H1 (cell line): ENCODE data around the gene POU4F1. TPM values are rescaled to one million over a fixed set of nuclear protein-coding genes. Genes with fewer than 3 reads are reported as not detected.

Source experiments
- ASH2L ChIP-seq: fragments of 200-600, 300-600 bp; sonication (generic); IDR thresholded peaks from one replicate; pipeline ENCODE4 v1.7.1; 2017; ENCODE audit warnings: low read length
- ATF3 ChIP-seq: IDR thresholded peaks from 2 replicates; pipeline ENCODE4 v1.6.1; 2011; ENCODE audit warnings: low read depth, mild to moderate bottlenecking, low read length; ENCODE audit not compliant: insufficient read depth
- CEBPB ChIP-seq: IDR thresholded peaks from 2 replicates; pipeline ENCODE4 v1.6.1; 2012; ENCODE audit warnings: low read depth, low read length
- CREB1 ChIP-seq: IDR thresholded peaks from 2 replicates; pipeline ENCODE4 v1.6.1; 2012; ENCODE audit warnings: inconsistent platforms
- EGR1 ChIP-seq: IDR thresholded peaks from 2 replicates; pipeline ENCODE4 v1.6.1; 2011; ENCODE audit warnings: low read depth, low read length, borderline replicate concordance
- EP300 ChIP-seq, 2 experiments: IDR thresholded peaks; 1 replicate in 1 of 2; 2 replicates in 1 of 2; pipeline ENCODE4 v1.6.1; 2011 to 2012; ENCODE audit warnings: low read depth in 2 of 2, low read length in 2 of 2, mild to moderate bottlenecking in 2 of 2, borderline replicate concordance in 1 of 2, inconsistent platforms in 1 of 2, moderate library complexity in 1 of 2
- NANOG ChIP-seq: IDR thresholded peaks from 2 replicates; pipeline ENCODE4 v1.6.1; 2011; ENCODE audit warnings: low read length, low read depth, mild to moderate bottlenecking, inconsistent platforms; ENCODE audit not compliant: insufficient read depth, poor library complexity, severe bottlenecking
- POU5F1 ChIP-seq: IDR thresholded peaks from 2 replicates; pipeline ENCODE4 v1.6.1; 2011; ENCODE audit warnings: low read depth, mild to moderate bottlenecking, low read length, moderate library complexity
- RFX5 ChIP-seq: IDR thresholded peaks from 2 replicates; pipeline ENCODE4 v1.6.1; 2011; ENCODE audit warnings: low read depth, low read length, improper control_type of control experiment, borderline replicate concordance
- RNF2 ChIP-seq: fragments of 200-900, 300-1000 bp; sonication (generic); IDR thresholded peaks from 2 replicates; pipeline ENCODE4 v1.7.1; 2016; ENCODE audit warnings: borderline replicate concordance, low read depth, mild to moderate bottlenecking, antibody characterized with exemption, low read length; ENCODE audit not compliant: poor library complexity, severe bottlenecking; ENCODE audit errors: missing control alignments
- RXRA ChIP-seq: IDR thresholded peaks from 2 replicates; pipeline ENCODE4 v1.6.1; 2011; ENCODE audit warnings: low read depth, mild to moderate bottlenecking, low read length, moderate library complexity; ENCODE audit not compliant: insufficient read depth
- SP2 ChIP-seq: IDR thresholded peaks from 2 replicates; pipeline ENCODE4 v1.6.1; 2012; ENCODE audit warnings: mild to moderate bottlenecking, low read length, inconsistent platforms
- polyA plus RNA-seq, 7 experiments: library from polyadenylated mRNA; depleted of rRNA in 3 of 7; stranded (reverse) in 5 of 7; unstranded in 2 of 7; fragments of >200 nt in 5 of 7; fragments of 200-250 nt in 2 of 7; gene quantifications; 1 replicate in 5 of 7; 2 replicates in 1 of 7; 4 replicates in 1 of 7; pipeline versions ENCODE4 v1.2.1 to v1.2.3, GENCODE V29; 2011 to 2013; ENCODE audit warnings: missing spikeins in 2 of 7, mixed read lengths in 2 of 7
- total RNA-seq: library from RNA; stranded (reverse); fragmentation: NEBNext Ultra II Directional; extraction: Animal tissue kit (Norgen Biotek cat#: 25700); gene quantifications from 2 replicates; pipeline ENCODE4 v1.2.1, GENCODE V29; 2021

Gene POU4F1
- total and polyA plus RNA-seq, 2 of the 8 experiments (the other 6 are each of a cell fraction or from before 2014, with no cell fraction given), result 0.09 to 0.32 TPM

- TF ChIP-seq SP2, result no peak
- no peak for TF ChIP-seq POU5F1
- TF ChIP-seq RFX5, result no peak
- TF ChIP-seq RXRA, result no peak
- no peak for TF ChIP-seq EP300 (IDR thresholded peaks at IDR 0.05; ENCODE audit: borderline replicate concordance in 1 of 2, low read depth in 2 of 2, low read length in 2 of 2)
- TF ChIP-seq ASH2L, result peak; percentile 65
- TF ChIP-seq RNF2, result peak; percentile 90
- TF ChIP-seq NANOG, result no peak
- TF ChIP-seq CEBPB, result no peak
- TF ChIP-seq ATF3, result no peak
- TF ChIP-seq EGR1, result no peak
- no peak for TF ChIP-seq CREB1
Measured at GRCh38 chr13:78608688-78609463, 5.5 kb upstream of the POU4F1 start (continued).
